BLaER1 (cell line): Measurements from ENCODE around the gene NEK4.
"Not testable (repeated sequence)": the region's sequence is repeated elsewhere in the genome, so short reads cannot be mapped to it uniquely, and the experiment has no call there.

Source experiments
- H3K27ac ChIP-seq: shearing (Covaris generic); formaldehyde crosslinking; 2 replicates; pipeline ENCODE4 v1.8.1; 2022
- H3K27me3 ChIP-seq: shearing (Covaris generic); formaldehyde crosslinking; 2 replicates; pipeline ENCODE4 v1.8.1; 2022
- H3K36me3 ChIP-seq: shearing (Covaris generic); formaldehyde crosslinking; 2 replicates; pipeline ENCODE4 v1.8.1; 2022
- H3K4me1 ChIP-seq: shearing (Covaris generic); formaldehyde crosslinking; 2 replicates; pipeline ENCODE4 v1.8.1; 2022
- H3K4me2 ChIP-seq: shearing (Covaris generic); formaldehyde crosslinking; 2 replicates; pipeline ENCODE4 v1.8.1; 2022
- H3K4me3 ChIP-seq: shearing (Covaris generic); formaldehyde crosslinking; 2 replicates; pipeline ENCODE4 v1.8.1; 2022
- H3K9ac ChIP-seq: shearing (Covaris generic); formaldehyde crosslinking; 2 replicates; pipeline ENCODE4 v1.8.1; 2022
- H3K9me3 ChIP-seq: shearing (Covaris generic); formaldehyde crosslinking; 2 replicates; pipeline ENCODE4 v1.8.1; 2022
- H4K20me1 ChIP-seq: shearing (Covaris generic); formaldehyde crosslinking; 2 replicates; pipeline ENCODE4 v1.8.1; 2022
- Cebpa-rat ChIP-seq: shearing (Covaris generic); IDR thresholded peaks from 2 replicates; pipeline ENCODE4 v1.8.1; 2022

Gene NEK4

DNA sequence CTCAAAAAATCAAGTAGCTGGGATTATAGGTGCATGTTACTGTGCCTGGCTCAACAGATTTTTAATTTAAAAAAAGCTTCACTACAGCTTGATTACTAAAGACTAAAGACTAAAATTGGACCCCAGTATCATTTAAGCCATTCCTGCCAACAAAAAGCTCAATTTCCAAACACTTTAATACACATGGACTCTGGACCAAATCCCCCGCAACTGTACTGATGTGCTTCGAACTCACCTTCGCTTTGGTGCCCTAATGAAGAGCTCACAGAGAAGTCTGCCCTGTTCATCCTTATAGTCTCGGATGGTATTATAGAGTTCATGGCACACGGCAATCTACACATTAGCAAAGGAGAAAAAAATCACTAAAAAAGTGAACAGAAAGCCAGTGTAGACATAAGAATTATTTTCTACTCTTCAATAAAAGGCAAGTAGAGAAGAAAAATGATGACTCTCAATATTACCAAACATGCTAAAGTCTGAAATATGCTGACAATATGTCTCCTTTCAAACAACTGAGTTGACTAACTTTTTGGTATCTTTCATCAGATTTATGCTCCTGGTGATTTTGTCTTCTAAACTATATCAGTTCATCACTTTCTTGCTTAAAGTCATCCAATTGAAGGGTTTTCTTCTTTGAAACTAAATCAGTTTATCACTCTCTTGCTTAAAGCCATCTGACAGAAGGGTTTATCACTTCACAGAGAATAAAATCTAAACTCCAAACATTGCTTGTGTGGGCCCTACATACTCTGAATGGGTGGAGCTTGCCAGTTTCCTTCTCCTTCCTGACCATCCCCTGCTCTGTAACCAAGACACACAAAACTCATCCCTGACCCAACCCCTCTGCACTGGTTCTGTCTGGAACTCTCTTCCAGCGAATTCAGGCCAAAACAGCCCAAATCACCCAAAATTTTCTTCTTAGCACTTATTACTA is 92.2 kb downstream of the NEK4 start:
- no peaks in the 10 kb centered on the region for H3K9me3 ChIP-seq
- H3K27me3 ChIP-seq: no peaks in the 10 kb centered on the region
- H3K36me3 ChIP-seq: peaks cover 86% of the 10 kb centered on the region
- no peak overlapping the region for H3K4me2 ChIP-seq
- peaks cover 85% of the 10 kb centered on the region for H4K20me1 ChIP-seq
- peaks cover 20% of the 10 kb centered on the region for H3K4me1 ChIP-seq
- H3K27ac ChIP-seq: no peak overlapping the region
- TF ChIP-seq Cebpa-rat: no peak
- no peak overlapping the region for H3K4me3 ChIP-seq
- H3K9ac ChIP-seq: no peak overlapping the region

DNA sequence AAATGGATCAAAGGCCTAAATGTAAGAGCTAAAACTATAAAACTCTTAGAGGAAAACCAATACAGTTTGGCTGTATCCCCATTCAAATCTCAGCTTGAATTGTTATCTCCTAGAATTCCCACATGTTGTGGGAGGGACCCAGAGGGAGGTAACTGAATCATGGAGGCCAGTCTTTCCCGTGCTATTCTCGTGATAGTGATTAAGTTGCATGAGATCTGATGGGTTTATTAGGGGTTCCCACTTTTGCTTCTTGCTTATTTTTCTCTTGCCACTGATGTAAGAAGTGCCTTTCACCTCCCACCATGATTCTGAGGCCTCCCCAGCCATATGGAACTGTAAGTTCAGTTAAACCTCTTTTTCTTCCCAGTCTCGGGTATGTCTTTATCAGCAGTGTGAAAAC is 94.5 kb downstream of the NEK4 start:
- peaks cover 75% of the 10 kb centered on the region for H4K20me1 ChIP-seq
- H3K36me3 ChIP-seq: peaks cover 97% of the 10 kb centered on the region

GRCh38 chr3:52671676-52672075 is 99.1 kb downstream of the NEK4 start:
- Histone ChIP-seq H3K4me3 (no peak overlapping the region), H3K27me3 (no peaks in the 10 kb centered on the region), H4K20me1 (peaks cover 66% of the 10 kb centered on the region), H3K4me2 (no peak overlapping the region), H3K27ac (no peak overlapping the region), H3K4me1 (no peaks in the 10 kb centered on the region; the same call in 1 of the 2 replicates), H3K9me3 (no peaks in the 10 kb centered on the region), H3K9ac (no peak overlapping the region), H3K36me3 (peaks cover 94% of the 10 kb centered on the region)
- no peak for TF ChIP-seq Cebpa-rat

More for the DNA sequence above, 94.5 kb downstream of the NEK4 start:
- not testable (repeated sequence) for H3K9ac ChIP-seq, H3K4me2 ChIP-seq, H3K9me3 ChIP-seq, H3K27ac ChIP-seq, H3K27me3 ChIP-seq, H3K4me3 ChIP-seq, H3K4me1 ChIP-seq

DNA sequence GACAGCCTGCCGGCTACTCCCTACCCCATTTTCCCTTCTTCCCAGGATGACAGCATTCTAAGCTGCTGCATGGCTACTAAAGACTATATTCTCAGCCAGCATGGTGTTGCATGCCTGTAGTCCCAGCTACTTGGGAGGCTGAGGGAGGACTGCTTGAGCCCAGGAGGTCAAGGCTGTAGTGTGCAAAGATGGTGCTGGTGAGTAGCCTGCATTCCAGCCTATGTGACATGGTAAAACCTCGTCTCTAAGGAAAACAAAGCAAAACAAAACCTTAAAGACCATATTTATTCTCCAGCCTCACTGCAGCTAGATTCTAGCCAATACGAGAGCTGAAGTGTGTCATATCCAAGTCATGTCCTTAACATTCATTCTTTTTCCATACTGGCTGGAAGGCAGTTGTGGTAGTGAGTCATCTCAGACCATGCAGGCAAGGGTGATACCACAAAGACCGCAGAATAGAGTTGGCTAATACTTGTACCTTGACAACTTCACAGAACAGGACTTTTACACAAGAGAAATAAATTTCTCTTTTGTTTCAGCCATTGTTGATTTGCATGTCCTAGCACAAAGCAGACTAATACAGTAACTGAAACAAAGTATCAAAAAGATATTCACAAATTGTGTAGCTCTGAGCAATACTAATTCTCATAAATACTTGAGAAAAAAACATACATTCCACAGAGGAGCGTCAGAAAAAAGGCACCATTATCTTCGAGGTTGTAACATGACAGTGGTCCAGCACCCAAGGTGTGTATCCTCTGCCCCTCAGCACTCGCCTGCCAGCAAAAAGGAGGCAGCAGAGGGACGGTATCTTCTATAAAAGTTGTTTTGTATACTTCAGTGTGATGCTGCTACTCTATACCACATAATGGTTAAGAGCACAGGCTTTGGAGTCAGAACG is 99.9 kb downstream of the NEK4 start:
- no peaks in the 10 kb centered on the region; the same call in 1 of the 2 replicates for H3K4me1 ChIP-seq
- H3K27me3 ChIP-seq: no peaks in the 10 kb centered on the region
- H3K27ac ChIP-seq: no peak overlapping the region
- H3K36me3 ChIP-seq: peaks cover 94% of the 10 kb centered on the region
- no peak overlapping the region for H3K4me3 ChIP-seq
- no peaks in the 10 kb centered on the region for H3K9me3 ChIP-seq
- no peak for TF ChIP-seq Cebpa-rat
- H3K4me2 ChIP-seq: no peak overlapping the region
- H3K9ac ChIP-seq: no peak overlapping the region
- peaks cover 58% of the 10 kb centered on the region for H4K20me1 ChIP-seq

DNA sequence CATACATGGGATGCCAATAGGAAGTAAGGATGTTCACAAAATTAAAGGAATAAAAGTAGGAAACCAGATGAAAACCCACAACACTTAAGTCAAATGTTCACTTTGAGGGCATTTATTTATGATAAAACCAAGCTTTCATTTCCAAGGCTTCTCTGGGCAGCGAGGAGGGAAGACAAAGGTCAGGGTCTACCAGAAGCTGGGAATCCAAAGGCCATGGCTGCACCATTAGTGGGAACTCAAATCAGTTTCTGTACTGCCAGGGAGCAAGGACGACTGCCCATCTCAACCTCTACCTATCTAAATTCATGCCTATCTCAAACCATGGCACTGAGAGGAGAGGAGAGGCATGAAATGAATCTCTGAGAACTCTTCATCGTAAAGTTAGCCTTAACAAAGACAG is 107.6 kb downstream of the NEK4 start:
- no peak overlapping the region for H3K27ac ChIP-seq
- no peak overlapping the region for H3K4me2 ChIP-seq
- H3K9ac ChIP-seq: no peak overlapping the region
- H3K4me3 ChIP-seq: no peak overlapping the region
- H4K20me1 ChIP-seq: peaks cover 24% of the 10 kb centered on the region
- peaks cover 98% of the 10 kb centered on the region for H3K36me3 ChIP-seq
- no peaks in the 10 kb centered on the region for H3K4me1 ChIP-seq
- H3K27me3 ChIP-seq: no peaks in the 10 kb centered on the region
- H3K9me3 ChIP-seq: no peaks in the 10 kb centered on the region
- no peak for TF ChIP-seq Cebpa-rat

DNA sequence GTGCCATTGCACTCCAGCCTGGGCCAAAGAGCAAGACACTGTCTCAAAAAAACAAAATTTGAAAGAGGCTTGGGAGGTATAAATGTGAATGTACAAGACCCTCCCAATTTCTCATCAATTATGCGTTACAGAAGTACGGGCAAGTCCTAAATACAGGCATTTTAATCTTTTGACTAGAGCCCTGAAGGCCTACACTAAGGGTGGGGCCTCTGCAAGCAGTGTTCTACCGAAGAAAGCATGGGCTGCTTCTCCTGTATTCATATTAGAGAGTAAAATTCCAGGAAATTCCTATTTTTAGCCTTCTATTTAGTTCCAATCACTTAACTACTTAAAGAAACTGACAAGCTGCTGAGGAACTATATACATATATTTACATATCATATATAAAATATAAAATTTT is 110.7 kb downstream of the NEK4 start:
- Histone ChIP-seq H3K9ac (no peak overlapping the region), H4K20me1 (peaks cover 17% of the 10 kb centered on the region), H3K4me1 (no peaks in the 10 kb centered on the region), H3K27me3 (no peaks in the 10 kb centered on the region), H3K27ac (no peak overlapping the region), H3K36me3 (peaks cover 99% of the 10 kb centered on the region), H3K9me3 (no peaks in the 10 kb centered on the region), H3K4me3 (no peak overlapping the region), H3K4me2 (no peak overlapping the region)
- TF ChIP-seq Cebpa-rat: no peak
